Spinal cord (tissue), 10 donors: Measurements from ENCODE around the gene ZNF319. TPM values are rescaled to one million over a fixed set of nuclear protein-coding genes. Genes with fewer than 3 reads are reported as not detected.

Experiments used
- DNase-seq, 6 donors: peaks; one replicate each; pipeline versions ENCODE4 v3.0.0 to v3.0.0-alpha.2; 2013 to 2015; ENCODE audit warnings: low spot score in 6 of 6, low read depth in 4 of 6
- H3K27ac ChIP-seq: one replicate; pipeline ENCODE4 v1.5.1; 2013; ENCODE audit warnings: low read depth, low read length, control low read depth
- H3K27me3 ChIP-seq: one replicate; pipeline ENCODE4 v1.6.1; 2013; ENCODE audit warnings: low read length; ENCODE audit not compliant: control insufficient read depth, insufficient read depth
- H3K36me3 ChIP-seq: one replicate; pipeline ENCODE4 v1.6.1; 2013; ENCODE audit warnings: low read length; ENCODE audit not compliant: control insufficient read depth, insufficient read depth
- H3K4me1 ChIP-seq: one replicate; pipeline ENCODE4 v1.6.1; 2013; ENCODE audit warnings: low read length; ENCODE audit not compliant: control insufficient read depth, insufficient read depth
- H3K4me3 ChIP-seq: one replicate; pipeline ENCODE4 v1.5.1; 2013; ENCODE audit warnings: low read depth, low read length, control low read depth
- H3K9me3 ChIP-seq: one replicate; pipeline ENCODE4 v1.6.1; 2013; ENCODE audit warnings: low read length; ENCODE audit not compliant: control insufficient read depth, insufficient read depth
- WGBS: methylation state at CpG from one replicate; pipeline ENCODE4 v1.1.5; 2013; ENCODE audit warnings: missing lambda C conversion rate; ENCODE audit not compliant: insufficient coverage; 5-methylcytosine and 5-hydroxymethylcytosine counted together
- long read RNA-seq, 4 donors: transcript quantifications; one replicate each; lab custom pipeline, GENCODE V29; 2026
- polyA plus RNA-seq, 2 donors: library from polyadenylated mRNA; unstranded; fragments of 120-200 nt; gene quantifications; one replicate each; pipeline ENCODE4 v1.2.1, GENCODE V29; 2013; ENCODE audit not compliant: insufficient read length in 2 of 2
- total RNA-seq, 2 donors: library from RNA; depleted of rRNA in 1 of 2; stranded (reverse); fragments of 120-200 nt in 1 of 2; fragments of >200 nt in 1 of 2; gene quantifications; one replicate each; pipeline versions ENCODE4 v1.2.3 to v1.2.4, GENCODE V29; 2013 to 2014
- donor health status: healthy.

ZNF319 gene
- total RNA-seq (1 to 10 TPM; 3.7 to 4.2 TPM), polyA plus RNA-seq (10 to 100 TPM; 17.3 to 18.1 TPM)
- long read RNA-seq, donor 1, full-length matches to known transcripts: 8 of 8 reads
- long read RNA-seq, donor 1, partial matches to known transcripts: 0 of 8 reads
- long read RNA-seq, donor 1, other reads (novel, unspliced or antisense): 0 of 8 reads
- long read RNA-seq, donor 2, full-length matches to known transcripts: 3 of 3 reads
- long read RNA-seq, donor 2, partial matches to known transcripts: 0 of 3 reads
- long read RNA-seq, donor 2, other reads (novel, unspliced or antisense): 0 of 3 reads
- long read RNA-seq, donor 3, full-length matches to known transcripts: 7 of 7 reads
- long read RNA-seq, donor 3, partial matches to known transcripts: 0 of 7 reads
- long read RNA-seq, donor 3, other reads (novel, unspliced or antisense): 0 of 7 reads
- long read RNA-seq, donor 4, full-length matches to known transcripts: 1 of 1 reads
- long read RNA-seq, donor 4, partial matches to known transcripts: 0 of 1 reads
- long read RNA-seq, donor 4, other reads (novel, unspliced or antisense): 0 of 1 reads

DNA sequence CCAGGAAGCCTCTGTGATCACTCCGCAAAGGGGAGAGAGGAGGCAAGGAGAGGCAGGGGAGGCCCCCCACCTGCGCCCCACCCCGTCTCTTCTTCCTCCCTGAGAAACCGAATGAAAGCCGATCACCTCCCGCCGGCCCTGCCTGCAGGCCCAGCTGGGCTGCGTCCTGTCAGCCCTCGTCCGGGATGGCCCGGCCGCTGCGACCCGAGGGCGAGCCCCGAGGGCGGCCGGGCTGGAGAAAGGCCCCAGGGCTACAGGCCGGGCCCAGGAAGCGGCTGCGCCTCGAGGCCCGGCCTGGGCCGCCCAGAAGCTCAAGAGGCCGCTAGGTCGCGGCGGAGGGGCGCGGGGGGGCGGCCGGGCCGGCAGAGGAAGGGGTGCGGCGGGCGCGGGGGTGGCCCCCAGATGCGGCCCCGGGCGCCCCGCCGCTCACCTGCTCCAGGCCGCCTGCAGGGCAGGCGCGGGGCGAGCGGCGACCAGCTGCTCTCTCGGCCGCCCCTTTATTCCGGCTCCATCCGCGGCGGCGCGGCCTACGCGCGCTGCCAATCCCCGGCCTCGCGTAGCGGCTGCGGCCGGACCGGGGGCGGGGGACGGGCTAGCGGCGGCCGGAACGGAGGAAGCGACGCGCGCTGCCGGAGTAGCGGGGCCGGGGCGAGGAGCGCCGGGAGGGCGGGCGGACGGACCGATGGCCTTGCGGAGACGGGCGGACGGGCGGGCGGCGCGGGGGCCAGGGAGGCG is at the start of gene ZNF319:
Gene ZNF319, minus strand, starts transcription at position 702 of the 735 bp plus-strand sequence. CDS start 2,407 bp downstream, outside the sequence.
- Histone ChIP-seq H3K27ac (peak within 1 kb of the TSS; percentile 94), H3K27me3 (no peaks in the 10 kb centered on the region), H3K4me1 (peaks cover 41% of the 10 kb centered on the region), H3K9me3 (no peaks in the 10 kb centered on the region), H3K4me3 (peak within 1 kb of the TSS; percentile 78), H3K36me3 (peaks cover 40% of the 10 kb centered on the region)
- DNase-seq: peak in 1 of 6 donors; percentile 40
- under 1% methylated on average over 85 of the region's 95 CpGs for WGBS

GRCh38 chr16:58049232-58050185 is 49.0 kb upstream of the ZNF319 start:
- Histone ChIP-seq H3K4me1 (peaks cover 47% of the 10 kb centered on the region), H3K27ac (peak overlapping the region; percentile 80), H3K36me3 (peaks cover 23% of the 10 kb centered on the region), H3K4me3 (no peak overlapping the region), H3K27me3 (no peaks in the 10 kb centered on the region), H3K9me3 (no peaks in the 10 kb centered on the region)
- 66% methylated on average over 13 of the region's 17 CpGs for WGBS
- no peak for DNase-seq

DNA sequence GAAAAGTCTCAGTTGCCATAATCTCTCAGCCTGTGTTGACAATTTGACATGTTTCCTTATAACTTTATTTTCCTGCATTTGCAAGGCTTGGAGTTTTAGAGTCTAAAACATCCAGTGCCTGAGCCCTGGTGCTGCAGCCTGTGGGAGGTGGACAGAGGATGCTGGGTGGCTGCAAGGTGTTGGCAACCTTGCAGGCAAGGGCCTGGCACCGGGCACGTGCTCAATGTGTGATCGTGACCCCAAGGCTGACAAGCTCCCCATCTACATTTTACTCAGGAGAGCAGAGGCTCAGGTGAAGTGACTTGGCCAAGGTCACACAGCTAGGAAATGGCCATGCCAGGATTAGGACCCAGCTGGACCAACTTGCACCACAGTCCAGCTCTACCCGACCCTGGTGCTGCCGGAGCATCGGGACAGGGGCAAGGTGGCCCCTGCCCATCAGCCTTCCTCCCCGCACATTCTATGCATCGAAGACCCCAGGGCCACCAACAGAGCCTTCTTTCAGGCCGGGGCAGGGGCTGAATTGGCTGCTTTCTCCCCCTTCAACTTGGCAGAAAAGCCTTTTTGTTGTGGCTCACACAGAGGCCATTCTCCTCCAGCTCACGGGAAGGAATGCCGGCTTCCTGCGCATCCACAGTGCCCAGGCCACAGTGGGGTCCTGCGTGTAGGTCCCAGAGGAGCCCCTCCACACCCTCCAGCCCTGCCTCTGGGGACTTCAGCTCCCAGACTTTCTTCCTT is 48.2 kb upstream of the ZNF319 start:
- DNase-seq: peak in 3 of 6 donors; percentile 35 to 74 (median 54)
- Histone ChIP-seq H3K36me3 (peaks cover 31% of the 10 kb centered on the region), H3K27ac (peak overlapping the region; percentile 80), H3K4me3 (no peak overlapping the region), H3K4me1 (peaks cover 47% of the 10 kb centered on the region), H3K9me3 (no peaks in the 10 kb centered on the region), H3K27me3 (no peaks in the 10 kb centered on the region)
- 57% methylated on average over 13 of the region's 13 CpGs for WGBS

DNA sequence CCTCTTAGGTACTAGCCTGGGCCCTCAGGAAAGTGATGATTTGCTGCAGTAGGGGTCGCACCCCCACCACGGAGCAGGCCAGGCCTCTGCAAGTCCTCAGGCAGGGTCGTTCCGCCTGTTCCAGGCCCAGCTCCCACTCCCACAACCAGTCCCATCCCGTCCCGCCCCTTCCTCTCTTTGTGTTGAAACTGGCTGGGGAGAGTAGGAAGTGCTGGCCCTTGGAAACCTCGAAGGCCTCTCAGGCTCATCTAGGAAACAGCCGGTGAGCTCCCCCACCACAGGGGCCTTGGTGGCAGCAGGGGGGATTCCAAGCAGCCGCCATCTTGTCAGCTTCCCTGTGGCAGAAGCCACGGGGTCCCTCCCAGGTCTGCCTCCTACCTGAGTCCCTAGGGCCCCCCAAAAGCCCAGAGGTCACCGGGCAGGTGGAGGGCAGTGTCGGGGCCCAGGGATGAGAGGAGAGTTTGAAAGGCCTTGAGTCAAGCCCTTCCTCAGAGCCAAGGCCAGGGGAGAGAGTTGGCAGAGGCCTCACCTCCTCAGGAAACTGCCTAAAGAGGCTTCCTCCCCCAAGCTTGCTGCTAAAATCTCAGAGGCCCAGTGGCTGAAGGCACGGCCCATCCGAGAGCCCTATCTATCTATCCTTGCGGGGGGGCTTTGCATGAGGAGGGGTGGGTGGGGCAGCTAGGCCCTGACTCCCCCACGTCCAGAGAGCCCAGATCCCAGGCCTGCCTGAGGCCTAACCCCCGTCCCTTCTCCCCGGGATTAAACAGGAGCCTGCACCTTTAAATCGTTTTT is 47.3 kb upstream of the ZNF319 start:
- H3K9me3 ChIP-seq: no peaks in the 10 kb centered on the region
- H3K36me3 ChIP-seq: peaks cover 40% of the 10 kb centered on the region
- peak overlapping the region; percentile 80 for H3K27ac ChIP-seq
- DNase-seq: no peak
- WGBS: 66% methylated on average over 7 of the region's 19 CpGs
- H3K4me1 ChIP-seq: peaks cover 47% of the 10 kb centered on the region
- no peaks in the 10 kb centered on the region for H3K27me3 ChIP-seq
- no peak overlapping the region for H3K4me3 ChIP-seq

DNA sequence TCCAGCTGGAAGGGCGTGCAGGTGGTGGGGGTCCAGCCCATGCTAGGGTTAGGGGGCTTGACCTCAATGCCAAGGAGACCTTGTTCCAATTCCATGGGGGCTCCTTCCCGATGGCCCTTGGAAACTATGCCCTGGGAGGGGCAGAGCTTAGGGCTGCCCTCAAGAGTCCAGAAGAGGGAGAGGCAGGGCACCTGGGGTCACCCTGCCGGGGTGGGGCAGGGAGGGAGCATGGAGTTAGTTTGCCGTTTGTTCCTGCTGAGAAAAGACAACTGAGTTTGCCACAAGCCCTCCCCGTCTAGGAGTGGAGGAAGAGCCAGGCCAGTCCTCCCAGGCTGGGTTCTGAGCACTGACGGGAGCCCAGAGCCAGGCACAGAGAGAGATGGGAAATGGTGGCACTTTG is 46.5 kb upstream of the ZNF319 start:
- H3K27me3 ChIP-seq: no peaks in the 10 kb centered on the region
- no peak overlapping the region for H3K4me3 ChIP-seq
- H3K27ac ChIP-seq: peak overlapping the region; percentile 80
- DNase-seq: no peak
- peaks cover 49% of the 10 kb centered on the region for H3K36me3 ChIP-seq
- H3K9me3 ChIP-seq: no peaks in the 10 kb centered on the region
- 70% methylated on average over 6 of the region's 6 CpGs for WGBS
- peaks cover 43% of the 10 kb centered on the region for H3K4me1 ChIP-seq

DNA sequence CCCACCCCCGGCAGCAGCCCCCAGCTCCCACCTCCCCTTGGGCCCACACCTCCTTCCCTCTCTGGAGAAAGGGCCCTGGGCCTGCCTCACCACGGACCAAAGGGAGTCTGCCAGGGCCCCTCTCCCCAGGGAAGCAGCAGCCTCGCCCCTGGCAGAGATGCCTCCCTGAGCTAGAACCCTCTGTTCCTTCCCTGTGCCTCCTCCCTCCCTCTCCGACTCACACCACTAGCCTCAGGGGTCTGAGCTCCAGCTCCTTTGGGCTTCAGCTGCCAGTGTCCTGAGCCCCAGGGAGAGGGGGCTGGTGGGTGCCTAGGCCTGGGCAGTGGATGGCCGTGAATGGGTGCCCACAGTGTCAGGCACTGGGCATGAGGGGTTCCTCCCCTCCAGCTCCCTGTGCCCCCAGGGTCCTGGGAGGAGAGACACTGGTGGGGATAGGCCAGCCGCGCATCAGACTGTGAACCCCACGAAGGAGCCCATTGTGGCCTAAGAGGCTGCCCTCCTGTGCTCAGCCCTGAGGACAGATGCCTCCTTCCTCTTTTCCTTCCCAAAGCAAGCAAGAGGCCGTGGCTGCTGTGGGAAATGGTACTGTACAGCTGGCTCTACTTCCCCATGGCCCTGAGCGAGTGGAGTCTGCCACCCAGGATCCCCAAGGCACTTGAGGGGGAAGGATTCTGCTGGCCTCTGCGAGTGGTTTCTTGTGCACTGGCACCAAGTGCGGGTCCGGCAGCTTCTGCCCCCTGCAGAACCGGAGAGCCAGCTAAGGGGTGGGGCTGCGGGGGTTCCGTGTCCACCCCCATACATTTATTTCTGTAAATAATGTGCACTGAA is 45.8 kb upstream of the ZNF319 start:
- DNase-seq: no peak
- Histone ChIP-seq H3K27me3 (no peaks in the 10 kb centered on the region), H3K9me3 (no peaks in the 10 kb centered on the region), H3K27ac (peak overlapping the region; percentile 80), H3K36me3 (peaks cover 55% of the 10 kb centered on the region), H3K4me3 (no peak overlapping the region), H3K4me1 (peaks cover 41% of the 10 kb centered on the region)
- WGBS: 80% methylated on average over 8 of the region's 16 CpGs

GRCh38 chr16:58045096-58045495 is 44.6 kb upstream of the ZNF319 start:
- DNase-seq: no peak
- H3K27ac ChIP-seq: no peak overlapping the region
- H3K9me3 ChIP-seq: no peaks in the 10 kb centered on the region
- H3K36me3 ChIP-seq: peaks cover 67% of the 10 kb centered on the region
- 89% methylated on average over 29 of the region's 31 CpGs for WGBS
- no peak overlapping the region for H3K4me3 ChIP-seq
- H3K4me1 ChIP-seq: peaks cover 41% of the 10 kb centered on the region
- H3K27me3 ChIP-seq: no peaks in the 10 kb centered on the region
